Omental fat pad (tissue), 4 donors: ENCODE results near the gene HHIPL2. TPM values are rescaled to one million over a fixed set of nuclear protein-coding genes. Genes with fewer than 3 reads are reported as not detected.

ENCODE experiments used
- ATAC-seq: fragments of 150-250 bp; one replicate; pipeline ENCODE4 v1.9.1; 2016; ENCODE audit warnings: mild to moderate bottlenecking, moderate library complexity; ENCODE audit not compliant: low FRiP score
- DNase-seq: peaks from one replicate; pipeline ENCODE4 v3.0.0-alpha.2; 2019; ENCODE audit warnings: low spot score
- CTCF ChIP-seq, 3 donors: fragments of 450-650 bp; IDR thresholded peaks; one replicate each; pipeline ENCODE4 v1.5.1; 2016 to 2017; ENCODE audit warnings: antibody characterized with exemption in 3 of 3, mild to moderate bottlenecking in 3 of 3, moderate library complexity in 2 of 3
- total RNA-seq, 4 donors: library from RNA; depleted of rRNA; stranded (reverse); fragments of >200 nt; gene quantifications; one replicate each; pipeline ENCODE4 v1.1.0, GENCODE V29; 2016

The HHIPL2 gene
- total RNA-seq, 4 donors from 2014 or later = 0.31 TPM; not detected in 3

DNA sequence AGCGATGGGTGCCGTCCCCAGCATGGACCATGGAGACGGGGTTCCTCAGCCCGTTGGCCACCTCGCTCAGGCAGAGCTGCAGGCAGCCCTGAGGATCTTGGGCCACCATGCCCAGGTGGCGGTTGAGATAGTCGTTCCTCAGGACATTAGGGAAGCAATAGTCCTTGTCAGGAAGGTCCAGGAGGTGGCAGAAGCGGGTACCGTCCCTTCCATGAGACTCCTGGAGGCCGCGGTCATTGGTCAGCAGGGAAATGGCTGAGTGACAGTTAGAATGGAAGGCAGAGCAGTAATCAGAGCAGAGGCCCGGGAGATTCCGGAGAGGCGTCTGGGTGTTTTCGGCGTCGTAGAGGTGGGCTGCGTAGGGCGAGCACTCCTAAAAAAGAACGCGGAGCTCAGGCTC lies 4.1 kb downstream of the HHIPL2 start:
- no peak for TF ChIP-seq CTCF (IDR thresholded peaks at IDR 0.05)
- DNase-seq (no peak), ATAC-seq (no peak)

DNA sequence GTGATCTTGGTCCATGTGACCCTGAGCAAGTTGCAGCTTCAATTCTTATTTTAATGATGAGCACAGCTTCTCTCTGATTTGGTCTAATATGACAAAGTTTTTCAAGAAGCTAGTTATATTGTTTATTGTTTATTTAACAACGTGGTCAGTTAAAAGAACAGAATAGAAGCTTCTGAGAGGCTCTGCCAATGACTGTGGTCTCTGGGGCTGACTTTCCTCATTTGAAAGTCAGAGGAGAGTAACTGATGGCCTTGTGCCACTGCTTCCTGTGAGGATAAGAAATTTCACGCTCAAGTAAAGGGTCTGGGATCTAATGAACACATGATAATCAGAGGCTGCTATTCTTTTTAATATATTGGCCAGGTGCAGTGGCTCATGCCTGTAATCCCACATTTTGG lies 7.3 kb downstream of the HHIPL2 start:
- no peak for TF ChIP-seq CTCF (IDR thresholded peaks at IDR 0.05)
- DNase-seq = no peak
- no peak for ATAC-seq

DNA sequence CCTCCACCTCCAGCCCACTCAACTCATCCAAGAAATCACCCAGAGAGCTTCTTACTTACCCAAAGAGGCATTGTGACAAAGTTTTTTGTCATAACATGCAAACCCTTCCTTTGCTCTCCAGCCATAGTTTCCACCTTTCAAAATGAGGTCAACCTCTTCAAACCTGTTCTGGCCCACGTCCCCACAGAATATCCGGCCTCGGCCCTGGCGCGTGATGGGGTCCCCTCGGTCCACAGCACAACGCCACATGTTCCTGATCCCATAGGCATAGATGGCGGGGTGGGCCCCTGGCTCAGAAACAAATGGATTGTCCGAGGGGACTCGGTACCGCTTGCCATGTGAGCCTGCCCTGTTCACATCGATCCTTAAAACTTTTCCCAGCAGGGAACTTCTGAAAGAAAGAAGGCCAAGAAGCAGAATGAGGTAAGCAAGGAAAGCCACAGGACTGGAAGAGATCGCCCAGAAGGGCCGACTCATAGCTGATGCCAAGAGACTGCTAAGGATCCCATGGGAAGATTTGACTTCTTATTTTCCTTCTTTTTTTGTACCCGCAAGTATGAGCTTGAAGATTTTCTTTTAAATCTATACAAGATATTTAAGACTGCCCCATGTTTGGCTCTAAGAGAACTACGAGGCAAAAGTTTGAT lies 7.8 kb downstream of the HHIPL2 start:
- ATAC-seq = no peak
- no peak for TF ChIP-seq CTCF (IDR thresholded peaks at IDR 0.05)
- no peak for DNase-seq

- ATAC-seq (no peak), DNase-seq (no peak)
- no peak for TF ChIP-seq CTCF (IDR thresholded peaks at IDR 0.05)
These were observed 12.4 kb downstream of the HHIPL2 start for GRCh38 chr1:222535455-222535854.

DNA sequence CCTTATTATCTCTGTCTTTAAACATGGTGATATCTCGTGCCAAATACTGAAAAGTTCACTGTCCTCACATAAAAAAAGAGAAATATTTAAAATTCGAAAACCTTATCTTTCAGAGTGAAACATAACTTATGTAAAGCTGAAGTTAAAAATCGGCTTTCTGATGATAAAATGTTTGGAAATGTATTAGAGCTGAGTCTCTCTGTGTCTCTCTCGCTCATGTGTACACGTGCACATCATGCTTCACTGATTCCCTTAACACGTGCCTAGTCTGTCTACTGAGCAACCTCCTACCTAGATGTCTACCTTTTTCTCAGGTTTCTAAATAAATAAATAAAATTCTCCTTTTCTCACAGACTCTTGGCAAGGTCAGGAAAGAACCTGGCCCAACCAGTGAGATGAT lies 17.1 kb downstream of the HHIPL2 start:
- no peak for TF ChIP-seq CTCF (IDR thresholded peaks at IDR 0.05)
- DNase-seq (no peak), ATAC-seq (no peak)

DNA sequence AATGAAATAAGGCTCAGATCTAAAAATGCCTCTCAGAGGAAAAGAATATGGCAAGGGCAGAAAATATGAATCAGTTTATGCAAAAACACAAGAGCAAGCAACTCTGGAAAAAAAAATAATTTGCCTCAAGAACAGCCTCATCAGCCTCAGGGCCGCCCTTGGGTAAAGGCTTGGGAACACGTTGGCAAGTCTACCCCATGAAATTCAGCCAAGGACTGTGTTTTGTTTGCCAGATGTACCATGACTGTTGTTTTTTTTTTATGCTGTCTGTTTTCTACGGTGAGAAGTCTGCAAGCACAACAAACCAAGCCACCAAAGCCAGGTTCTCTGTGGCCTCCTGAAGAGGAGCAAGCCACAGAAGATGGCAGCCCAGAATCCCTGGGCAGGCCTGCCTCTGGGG lies 18.0 kb downstream of the HHIPL2 start:
- ATAC-seq = no peak
- DNase-seq = no peak

More for the DNA sequence above, 18.0 kb downstream of the HHIPL2 start:
- TF ChIP-seq CTCF (IDR thresholded peaks at IDR 0.05) = no peak
